Measurements from ENCODE around the gene ARHGAP19.
A peak's percentile ranks its signal among the peaks of the same experiment; 100 is the strongest.

ARHGAP19 gene

GRCh38 chr10:97307866-97308780, 15.7 kb upstream of the ARHGAP19 start:
- Histone ChIP-seq H3K36me3 (replicated peaks in 1 of 2; ENCODE audit: control insufficient read depth in 2 of 2, insufficient read depth in 2 of 2, low read length in 2 of 2) (no peaks in the 10 kb centered on the region), H3K23ac (ENCODE audit: low read depth, low read length, poor library complexity) (no peak overlapping the region), H3K4me3 (ENCODE audit: low read length in 2 of 2) (no peak overlapping the region), H3K27ac (replicated peaks; ENCODE audit: low read length) (no peak overlapping the region), H2BK120ac (ENCODE audit: low read depth, low read length) (no peak overlapping the region), H3K9ac (ENCODE audit: low read depth, low read length, poor library complexity) (no peak overlapping the region), H3K9me3 (replicated peaks in 1 of 2; ENCODE audit: control insufficient read depth in 2 of 2, insufficient read depth in 1 of 2, low read depth in 1 of 2, low read length in 2 of 2) (no peaks in the 10 kb centered on the region), H3K4ac (ENCODE audit: low read length) (no peak overlapping the region), H3K4me2 (ENCODE audit: insufficient read depth, low read length, poor library complexity, severe bottlenecking) (no peak overlapping the region), H3K27me3 (ENCODE audit: control insufficient read depth in 3 of 3, insufficient read depth in 3 of 3, low read depth in 1 of 3, low read length in 3 of 3) (peaks cover 0 to 8% (median 0%) of the 10 kb centered on the region in 3 experiments), H3K18ac (ENCODE audit: low read length) (no peak overlapping the region), H2AFZ (ENCODE audit: low read length) (no peak overlapping the region), H2BK12ac (ENCODE audit: low read length) (no peak overlapping the region), H4K91ac (ENCODE audit: low read depth, low read length, poor library complexity) (no peak overlapping the region), H2AK5ac (ENCODE audit: low read depth, low read length) (no peak overlapping the region), H3K79me1 (ENCODE audit: low read depth, low read length) (no peaks in the 10 kb centered on the region), H4K8ac (ENCODE audit: low read depth, low read length) (no peak overlapping the region), H3K14ac (ENCODE audit: low read length) (no peak overlapping the region), H2BK15ac (ENCODE audit: low read length) (no peak overlapping the region), H3K4me1 (ENCODE audit: control insufficient read depth in 2 of 2, insufficient read depth in 1 of 2, low read depth in 1 of 2, low read length in 2 of 2) (no peaks in the 10 kb centered on the region), H2BK5ac (ENCODE audit: low read length) (no peak overlapping the region)
- DNase-seq (ENCODE audit: low spot score), result no peak
- WGBS, 2 donors (ENCODE audit: extremely low coverage in 2 of 2, insufficient read length in 2 of 2, insufficient replicate concordance in 1 of 2), result no CpG with 5 or more reads among the region's 10 CpGs

- Histone ChIP-seq H3K14ac (ENCODE audit: low read length) (no peak overlapping the region), H4K91ac (ENCODE audit: low read depth, low read length, poor library complexity) (no peak overlapping the region), H3K27ac (replicated peaks; ENCODE audit: low read length) (no peak overlapping the region), H4K8ac (ENCODE audit: low read depth, low read length) (no peak overlapping the region), H2BK12ac (ENCODE audit: low read length) (no peak overlapping the region), H3K4me3 (ENCODE audit: low read length in 2 of 2) (no peak overlapping the region), H2AFZ (ENCODE audit: low read length) (no peak overlapping the region), H3K27me3 (ENCODE audit: control insufficient read depth in 3 of 3, insufficient read depth in 3 of 3, low read depth in 1 of 3, low read length in 3 of 3) (peaks cover 0 to 8% (median 0%) of the 10 kb centered on the region in 3 experiments), H2BK120ac (ENCODE audit: low read depth, low read length) (no peak overlapping the region), H3K9me3 (replicated peaks in 1 of 2; ENCODE audit: control insufficient read depth in 2 of 2, insufficient read depth in 1 of 2, low read depth in 1 of 2, low read length in 2 of 2) (no peaks in the 10 kb centered on the region), H2AK5ac (ENCODE audit: low read depth, low read length) (no peak overlapping the region), H2BK5ac (ENCODE audit: low read length) (no peak overlapping the region), H3K9ac (ENCODE audit: low read depth, low read length, poor library complexity) (no peak overlapping the region), H3K23ac (ENCODE audit: low read depth, low read length, poor library complexity) (no peak overlapping the region), H3K18ac (ENCODE audit: low read length) (no peak overlapping the region), H3K4me2 (ENCODE audit: insufficient read depth, low read length, poor library complexity, severe bottlenecking) (no peak overlapping the region), H3K79me1 (ENCODE audit: low read depth, low read length) (no peaks in the 10 kb centered on the region), H3K4me1 (ENCODE audit: control insufficient read depth in 2 of 2, insufficient read depth in 1 of 2, low read depth in 1 of 2, low read length in 2 of 2) (no peaks in the 10 kb centered on the region), H3K36me3 (replicated peaks in 1 of 2; ENCODE audit: control insufficient read depth in 2 of 2, insufficient read depth in 2 of 2, low read length in 2 of 2) (no peaks in the 10 kb centered on the region), H3K4ac (ENCODE audit: low read length) (no peak overlapping the region), H2BK15ac (ENCODE audit: low read length) (no peak overlapping the region)
- WGBS, 2 donors (ENCODE audit: extremely low coverage in 2 of 2, insufficient read length in 2 of 2, insufficient replicate concordance in 1 of 2), result no CpG with 5 or more reads among the region's 1 CpG
- DNase-seq (ENCODE audit: low spot score), result no peak
Observed at GRCh38 chr10:97307441-97307840, 15.0 kb upstream of the ARHGAP19 start.

GRCh38 chr10:97302088-97302791, 9.8 kb upstream of the ARHGAP19 start:
- H3K27ac ChIP-seq (replicated peaks; ENCODE audit: low read length), result no peak overlapping the region
- no peaks in the 10 kb centered on the region for H3K36me3 ChIP-seq (replicated peaks in 1 of 2; ENCODE audit: control insufficient read depth in 2 of 2, insufficient read depth in 2 of 2, low read length in 2 of 2)
- no CpG with 5 or more reads among the region's 11 CpGs for WGBS, 2 donors (ENCODE audit: extremely low coverage in 2 of 2, insufficient read length in 2 of 2, insufficient replicate concordance in 1 of 2)
- no peak overlapping the region for H2BK15ac ChIP-seq (ENCODE audit: low read length)
- H4K8ac ChIP-seq (ENCODE audit: low read depth, low read length), result no peak overlapping the region
- H3K79me1 ChIP-seq (ENCODE audit: low read depth, low read length), result peaks cover 2% of the 10 kb centered on the region
- no peak overlapping the region for H2BK12ac ChIP-seq (ENCODE audit: low read length)
- no peak overlapping the region for H3K4me2 ChIP-seq (ENCODE audit: insufficient read depth, low read length, poor library complexity, severe bottlenecking)
- H3K18ac ChIP-seq (ENCODE audit: low read length), result peak overlapping the region; percentile 58
- no peak for DNase-seq (ENCODE audit: low spot score)
- H3K14ac ChIP-seq (ENCODE audit: low read length), result no peak overlapping the region
- no peak overlapping the region for H4K91ac ChIP-seq (ENCODE audit: low read depth, low read length, poor library complexity)
- peak overlapping the region; percentile 15 for H2AFZ ChIP-seq (ENCODE audit: low read length)
- no peak overlapping the region for H3K4me3 ChIP-seq (ENCODE audit: low read length in 2 of 2)
- H3K27me3 ChIP-seq (ENCODE audit: control insufficient read depth in 3 of 3, insufficient read depth in 3 of 3, low read depth in 1 of 3, low read length in 3 of 3), result peaks cover 0 to 5% (median 0%) of the 10 kb centered on the region in 3 experiments
- H3K4ac ChIP-seq (ENCODE audit: low read length), result no peak overlapping the region
- H2BK5ac ChIP-seq (ENCODE audit: low read length), result peak overlapping the region; percentile 5
- H3K9ac ChIP-seq (ENCODE audit: low read depth, low read length, poor library complexity), result peak overlapping the region; percentile 32
- no peak overlapping the region for H3K23ac ChIP-seq (ENCODE audit: low read depth, low read length, poor library complexity)
- peak overlapping the region; percentile 81 for H2AK5ac ChIP-seq (ENCODE audit: low read depth, low read length)
- H3K4me1 ChIP-seq (ENCODE audit: control insufficient read depth in 2 of 2, insufficient read depth in 1 of 2, low read depth in 1 of 2, low read length in 2 of 2), result no peaks in the 10 kb centered on the region
- no peaks in the 10 kb centered on the region for H3K9me3 ChIP-seq (replicated peaks in 1 of 2; ENCODE audit: control insufficient read depth in 2 of 2, insufficient read depth in 1 of 2, low read depth in 1 of 2, low read length in 2 of 2)
- no peak overlapping the region for H2BK120ac ChIP-seq (ENCODE audit: low read depth, low read length)

GRCh38 chr10:97300980-97301379, 8.5 kb upstream of the ARHGAP19 start:
- H2BK15ac ChIP-seq (ENCODE audit: low read length), result no peak overlapping the region
- H3K18ac ChIP-seq (ENCODE audit: low read length), result no peak overlapping the region
- no peak overlapping the region for H3K4ac ChIP-seq (ENCODE audit: low read length)
- WGBS, 2 donors (ENCODE audit: extremely low coverage in 2 of 2, insufficient read length in 2 of 2, insufficient replicate concordance in 1 of 2), result no CpG with 5 or more reads among the region's 3 CpGs
- no peaks in the 10 kb centered on the region for H3K9me3 ChIP-seq (replicated peaks in 1 of 2; ENCODE audit: control insufficient read depth in 2 of 2, insufficient read depth in 1 of 2, low read depth in 1 of 2, low read length in 2 of 2)
- H4K8ac ChIP-seq (ENCODE audit: low read depth, low read length), result no peak overlapping the region
- no peak overlapping the region for H3K23ac ChIP-seq (ENCODE audit: low read depth, low read length, poor library complexity)
- H2AK5ac ChIP-seq (ENCODE audit: low read depth, low read length), result no peak overlapping the region
- H2AFZ ChIP-seq (ENCODE audit: low read length), result no peak overlapping the region
- no peak overlapping the region for H3K27ac ChIP-seq (replicated peaks; ENCODE audit: low read length)
- no peak overlapping the region for H3K4me3 ChIP-seq (ENCODE audit: low read length in 2 of 2)
- no peak overlapping the region for H2BK12ac ChIP-seq (ENCODE audit: low read length)
- H3K27me3 ChIP-seq (ENCODE audit: control insufficient read depth in 3 of 3, insufficient read depth in 3 of 3, low read depth in 1 of 3, low read length in 3 of 3), result peaks cover 0 to 5% (median 0%) of the 10 kb centered on the region in 3 experiments
- no peak overlapping the region for H2BK120ac ChIP-seq (ENCODE audit: low read depth, low read length)
- no peak overlapping the region for H2BK5ac ChIP-seq (ENCODE audit: low read length)
- no peaks in the 10 kb centered on the region for H3K36me3 ChIP-seq (replicated peaks in 1 of 2; ENCODE audit: control insufficient read depth in 2 of 2, insufficient read depth in 2 of 2, low read length in 2 of 2)
- no peak overlapping the region for H3K14ac ChIP-seq (ENCODE audit: low read length)
- H3K79me1 ChIP-seq (ENCODE audit: low read depth, low read length), result peaks cover 2% of the 10 kb centered on the region
- H3K9ac ChIP-seq (ENCODE audit: low read depth, low read length, poor library complexity), result no peak overlapping the region
- H3K4me1 ChIP-seq (ENCODE audit: control insufficient read depth in 2 of 2, insufficient read depth in 1 of 2, low read depth in 1 of 2, low read length in 2 of 2), result no peaks in the 10 kb centered on the region
- no peak overlapping the region for H4K91ac ChIP-seq (ENCODE audit: low read depth, low read length, poor library complexity)
- DNase-seq (ENCODE audit: low spot score), result no peak
- no peak overlapping the region for H3K4me2 ChIP-seq (ENCODE audit: insufficient read depth, low read length, poor library complexity, severe bottlenecking)

All from neuronal stem cell (in vitro differentiated cells).